ENCODE measurements around the gene CHDH.
A peak's percentile ranks its signal among the peaks of the same experiment; 100 is the strongest.

Gene CHDH, protein sequence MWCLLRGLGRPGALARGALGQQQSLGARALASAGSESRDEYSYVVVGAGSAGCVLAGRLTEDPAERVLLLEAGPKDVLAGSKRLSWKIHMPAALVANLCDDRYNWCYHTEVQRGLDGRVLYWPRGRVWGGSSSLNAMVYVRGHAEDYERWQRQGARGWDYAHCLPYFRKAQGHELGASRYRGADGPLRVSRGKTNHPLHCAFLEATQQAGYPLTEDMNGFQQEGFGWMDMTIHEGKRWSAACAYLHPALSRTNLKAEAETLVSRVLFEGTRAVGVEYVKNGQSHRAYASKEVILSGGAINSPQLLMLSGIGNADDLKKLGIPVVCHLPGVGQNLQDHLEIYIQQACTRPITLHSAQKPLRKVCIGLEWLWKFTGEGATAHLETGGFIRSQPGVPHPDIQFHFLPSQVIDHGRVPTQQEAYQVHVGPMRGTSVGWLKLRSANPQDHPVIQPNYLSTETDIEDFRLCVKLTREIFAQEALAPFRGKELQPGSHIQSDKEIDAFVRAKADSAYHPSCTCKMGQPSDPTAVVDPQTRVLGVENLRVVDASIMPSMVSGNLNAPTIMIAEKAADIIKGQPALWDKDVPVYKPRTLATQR

DNA sequence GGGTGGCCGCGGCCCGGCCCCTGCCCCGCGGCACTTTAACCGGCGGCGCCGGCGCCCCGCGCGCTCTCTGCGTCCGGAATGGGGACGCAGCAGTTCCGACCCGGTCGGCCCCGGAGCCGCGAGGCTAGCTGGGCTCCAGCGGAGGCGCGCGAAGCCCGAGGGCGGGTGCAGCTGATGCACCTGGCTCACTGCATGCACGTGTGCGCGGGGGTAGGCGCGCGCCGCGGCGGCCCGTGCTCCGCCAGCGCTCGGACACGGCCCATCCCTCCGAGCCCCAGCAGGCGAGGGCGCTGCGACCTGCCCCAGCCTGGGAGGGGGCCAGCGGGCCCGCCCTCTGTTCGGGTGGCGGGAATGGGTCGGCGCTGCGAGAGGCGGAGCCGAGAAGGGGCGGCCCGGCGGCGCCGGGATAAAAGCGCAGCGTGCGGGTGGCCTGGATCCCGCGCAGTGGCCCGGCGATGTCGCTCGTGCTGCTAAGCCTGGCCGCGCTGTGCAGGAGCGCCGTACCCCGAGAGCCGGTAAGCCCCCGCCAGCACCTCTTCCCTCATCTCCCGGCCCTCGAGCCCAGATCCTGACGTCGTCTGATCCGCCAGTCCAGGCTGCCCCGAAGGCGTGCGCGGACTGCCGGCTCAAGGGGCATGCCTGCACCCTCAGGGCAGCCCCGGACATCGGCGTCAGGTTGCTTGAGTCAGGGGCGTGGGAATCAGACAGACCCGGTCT lies at the start of gene CHDH, which contains the start of gene IL17RB:
Gene CHDH, minus strand, starts transcription at position 286 of the 717 bp plus-strand sequence. CDS start 22,411 bp downstream, outside the sequence.
Gene IL17RB, plus strand, starts transcription at position 435 of the 717 bp plus-strand sequence. Its CDS starts 21 bp downstream, at position 456.
- no peak for DNase-seq

DNA sequence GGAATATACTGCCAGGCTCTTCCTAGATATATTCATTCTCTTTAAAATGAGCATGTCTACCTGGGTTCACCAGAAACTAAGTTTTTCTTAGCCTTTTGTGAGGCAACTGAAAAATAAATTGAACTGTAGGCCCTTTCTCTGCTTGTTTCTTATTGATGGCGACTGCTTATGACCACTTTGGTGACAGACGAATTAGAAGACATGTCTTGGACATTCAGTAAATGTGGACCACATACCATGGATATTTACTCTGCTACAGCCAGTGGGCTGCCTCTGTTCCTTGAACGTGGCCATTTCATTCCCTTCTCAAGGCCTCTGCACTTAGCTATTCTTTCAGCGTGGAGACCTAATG lies 46.0 kb upstream of the CHDH start:
- no peak for DNase-seq

DNA sequence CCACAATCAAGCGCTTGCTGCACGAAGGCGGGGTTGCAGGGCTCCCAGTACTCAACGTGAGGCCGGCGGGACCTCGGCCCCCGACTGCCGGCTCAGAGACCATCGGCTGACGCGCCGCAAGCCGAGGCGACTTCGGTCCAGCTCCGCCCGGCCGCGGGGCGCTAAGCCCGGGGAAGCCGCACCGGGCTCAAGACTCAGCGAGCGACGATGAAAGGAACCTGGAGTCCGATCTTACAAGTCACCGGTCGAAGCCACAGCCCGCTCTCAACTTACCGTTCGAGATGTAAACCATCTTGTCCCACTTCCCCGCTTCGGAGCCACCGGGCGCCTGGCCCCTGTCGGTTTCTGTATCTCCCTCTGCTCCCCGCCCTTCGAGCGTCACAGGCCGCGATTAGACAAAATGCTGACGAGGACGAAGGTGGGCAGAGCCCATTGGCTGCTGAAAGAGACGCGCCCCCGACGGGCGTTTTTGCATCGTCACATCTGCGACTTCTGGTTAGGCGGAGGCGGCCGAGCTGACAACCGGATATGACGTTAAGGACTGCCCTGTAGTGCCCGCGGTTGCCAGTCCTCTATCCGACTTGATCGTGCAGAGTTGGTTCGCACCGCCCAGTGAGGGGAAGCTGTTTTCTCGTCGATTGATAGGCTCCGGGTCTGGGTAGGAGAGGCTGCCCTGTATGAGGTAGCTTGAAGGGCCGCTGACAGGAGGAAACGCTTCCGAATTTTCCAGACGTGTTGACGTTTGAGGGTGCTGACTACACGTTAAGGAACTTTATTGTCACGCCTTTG lies 45.5 kb upstream of the CHDH start, which contains the start of gene SELENOK:
Gene SELENOK, minus strand, starts transcription at position 363 of the 789 bp plus-strand sequence.
- DNase-seq, result peak; percentile 94

DNA sequence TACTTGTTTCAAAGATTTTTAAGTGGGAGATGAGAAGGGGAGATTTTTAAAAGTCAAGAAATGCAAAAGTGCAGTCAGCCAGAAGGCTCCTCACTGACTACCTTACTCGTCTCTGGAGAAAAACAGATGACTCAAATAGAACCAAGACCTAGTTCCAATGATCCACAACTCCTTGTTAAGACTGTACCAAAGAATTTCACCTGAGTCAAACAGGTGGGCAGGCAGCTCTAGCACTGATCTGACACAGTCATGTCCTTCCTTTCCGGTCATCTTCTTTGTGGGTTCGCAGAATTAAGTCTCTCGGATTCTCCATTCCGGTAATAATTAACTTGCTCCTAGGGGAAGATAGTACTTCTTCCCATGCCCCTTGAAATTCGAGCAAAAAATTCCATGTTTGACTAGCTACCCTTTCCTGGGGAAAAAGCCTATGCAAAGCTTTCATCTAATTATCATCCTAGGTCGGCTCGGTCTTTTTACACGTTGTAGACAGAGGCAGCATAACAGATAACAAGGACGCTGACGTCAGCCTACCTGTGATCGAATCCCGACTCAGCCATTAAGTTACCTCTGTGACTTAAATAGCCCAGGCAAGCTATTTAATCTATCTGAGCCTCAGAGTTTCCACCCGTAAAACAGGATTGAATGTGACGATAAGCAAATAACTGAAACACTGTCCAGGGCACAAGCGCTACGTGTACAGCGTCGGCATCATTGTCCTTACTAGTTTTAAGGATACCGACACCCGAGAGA lies 44.7 kb upstream of the CHDH start:
- no peak for DNase-seq

DNA sequence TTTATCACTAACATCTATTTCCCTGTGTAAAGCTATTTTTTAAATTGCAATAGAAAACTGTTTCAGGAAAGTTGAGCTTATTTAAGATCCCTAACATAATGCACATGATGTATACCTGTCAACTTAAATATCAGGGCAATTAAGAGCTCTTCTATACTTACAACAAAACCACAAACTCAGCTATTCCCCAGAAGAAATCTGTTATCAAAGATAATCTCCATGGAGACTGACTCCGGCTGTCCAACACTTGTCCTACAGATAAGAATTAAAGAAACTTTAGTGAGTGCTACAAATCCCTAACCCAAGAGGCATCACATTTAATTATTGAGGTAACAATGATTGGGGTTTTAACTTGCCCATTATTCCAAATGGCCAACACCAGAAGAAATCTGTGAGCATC lies 42.0 kb upstream of the CHDH start:
- DNase-seq, result no peak

DNA sequence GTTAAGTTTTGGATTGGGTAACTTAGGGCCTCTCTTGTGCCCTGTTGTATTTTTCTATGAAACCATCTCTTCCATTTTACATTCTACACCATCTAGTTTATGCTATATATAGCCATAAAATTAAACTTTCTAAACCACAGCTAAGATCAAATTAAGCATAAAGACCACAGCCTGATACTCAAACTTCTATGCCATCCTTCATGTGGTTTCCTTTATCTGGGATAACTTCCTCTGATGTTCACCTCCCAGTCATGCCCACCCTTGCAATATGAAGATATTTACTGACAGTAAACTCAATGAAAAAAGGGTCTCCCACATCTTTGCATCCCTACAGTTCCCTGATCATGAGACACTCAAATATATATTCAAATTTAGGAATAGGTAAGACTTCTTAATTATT lies 41.2 kb upstream of the CHDH start:
- no peak for DNase-seq

DNA sequence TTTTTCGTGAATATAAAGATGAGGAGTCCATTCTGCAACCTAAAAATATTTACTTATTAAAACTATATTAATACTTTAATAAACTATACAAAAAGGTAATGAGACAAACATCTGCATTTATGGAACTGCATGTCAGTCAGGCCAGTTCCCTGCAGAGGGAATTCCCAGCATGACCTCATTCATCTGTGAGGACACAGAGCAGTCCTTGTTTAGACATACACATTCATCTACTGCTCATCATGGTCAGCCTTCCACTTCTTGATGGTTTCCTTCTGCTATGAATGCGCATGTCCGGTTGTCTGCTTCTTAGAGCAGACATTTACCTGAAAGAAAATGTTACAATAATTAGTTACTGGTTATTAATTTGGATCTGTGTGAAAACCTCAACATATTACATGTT lies 39.0 kb upstream of the CHDH start:
- no peak for DNase-seq

DNA sequence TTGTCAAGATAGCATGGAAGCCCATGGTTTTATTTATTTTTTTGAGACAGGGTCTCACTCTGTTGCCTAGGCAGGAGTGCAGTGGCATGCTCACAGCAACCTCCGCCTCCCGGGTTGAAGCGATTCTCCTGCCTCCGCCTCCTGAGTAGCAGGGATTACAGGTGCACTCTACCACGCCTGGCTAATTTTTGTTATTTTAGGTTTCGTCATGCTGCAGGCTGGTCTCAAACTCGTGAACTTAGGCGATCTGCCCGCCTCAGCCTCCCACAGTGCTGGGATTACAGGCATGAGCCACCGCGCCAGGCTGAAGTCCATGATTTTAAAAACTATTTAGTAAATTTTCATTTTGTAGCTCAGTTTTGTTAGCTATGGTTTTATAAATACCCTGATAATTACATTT lies 38.4 kb upstream of the CHDH start:
- no peak for DNase-seq

DNA sequence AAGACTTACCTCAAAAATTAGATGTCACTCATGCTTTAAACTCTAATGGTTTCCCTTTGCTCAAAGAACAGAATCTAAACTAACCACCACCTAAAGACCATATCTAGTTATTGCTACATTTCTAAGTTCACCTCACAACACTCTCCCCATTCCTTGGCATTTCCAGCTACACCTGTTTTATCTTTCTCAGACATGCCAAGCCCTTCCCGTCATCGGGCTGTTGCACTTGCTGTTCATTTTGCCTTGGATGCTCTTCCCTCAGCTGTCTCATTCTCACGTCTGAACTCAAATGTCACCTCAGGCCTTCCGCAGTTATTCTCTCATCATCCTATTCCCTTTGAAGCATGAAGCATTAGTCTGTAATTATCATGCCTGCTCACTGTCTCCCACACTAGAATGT lies 36.8 kb upstream of the CHDH start:
- DNase-seq, result no peak

DNA sequence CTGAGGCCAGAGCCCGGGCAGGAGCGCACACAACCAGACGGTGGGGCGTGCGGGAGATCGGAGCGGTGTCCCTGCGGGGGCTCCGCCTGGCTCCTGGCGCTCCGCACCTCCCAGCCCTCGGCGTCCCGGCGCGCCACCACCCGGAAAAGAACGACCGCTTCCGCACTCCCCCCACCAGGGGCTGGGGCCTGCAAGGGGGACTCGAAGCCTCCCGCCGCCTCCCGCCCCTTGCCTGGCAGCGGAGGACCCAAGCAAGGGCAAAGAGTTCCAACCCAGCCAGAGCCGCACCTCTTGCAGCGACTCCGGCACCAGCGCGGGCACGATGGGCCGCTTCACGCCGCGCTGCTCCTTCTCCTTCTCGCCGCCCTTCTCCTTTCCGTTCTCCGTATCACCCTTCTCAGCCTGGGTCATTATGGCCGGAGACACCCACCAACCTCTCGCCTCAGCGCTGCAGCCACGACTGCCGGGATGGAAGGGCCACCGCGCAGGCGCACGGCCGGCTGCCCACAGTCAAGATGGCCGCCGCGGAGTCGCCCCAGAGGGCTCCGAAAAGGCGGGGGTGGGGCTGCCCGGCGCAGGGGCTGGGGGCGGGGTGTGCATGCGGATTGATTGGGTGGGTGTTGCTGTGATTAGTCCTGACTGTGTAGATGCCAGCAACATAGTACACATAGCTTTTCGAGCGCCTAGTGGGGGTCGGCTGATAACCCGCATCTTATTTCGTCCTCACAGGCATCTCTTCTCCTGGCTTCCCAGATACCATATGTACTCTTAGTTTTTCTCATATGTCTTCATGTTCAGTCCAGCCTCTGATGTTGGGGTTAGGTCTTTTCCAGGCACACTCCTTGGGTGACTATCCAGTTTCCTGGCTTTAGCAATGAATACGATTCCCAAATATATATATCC lies 35.7 kb upstream of the CHDH start, which contains the start of gene ACTR8:
Gene ACTR8, minus strand, starts transcription at position 462 of the 903 bp plus-strand sequence. Its CDS starts 51 bp downstream, at position 411.
- peak; percentile 76 for DNase-seq

DNA sequence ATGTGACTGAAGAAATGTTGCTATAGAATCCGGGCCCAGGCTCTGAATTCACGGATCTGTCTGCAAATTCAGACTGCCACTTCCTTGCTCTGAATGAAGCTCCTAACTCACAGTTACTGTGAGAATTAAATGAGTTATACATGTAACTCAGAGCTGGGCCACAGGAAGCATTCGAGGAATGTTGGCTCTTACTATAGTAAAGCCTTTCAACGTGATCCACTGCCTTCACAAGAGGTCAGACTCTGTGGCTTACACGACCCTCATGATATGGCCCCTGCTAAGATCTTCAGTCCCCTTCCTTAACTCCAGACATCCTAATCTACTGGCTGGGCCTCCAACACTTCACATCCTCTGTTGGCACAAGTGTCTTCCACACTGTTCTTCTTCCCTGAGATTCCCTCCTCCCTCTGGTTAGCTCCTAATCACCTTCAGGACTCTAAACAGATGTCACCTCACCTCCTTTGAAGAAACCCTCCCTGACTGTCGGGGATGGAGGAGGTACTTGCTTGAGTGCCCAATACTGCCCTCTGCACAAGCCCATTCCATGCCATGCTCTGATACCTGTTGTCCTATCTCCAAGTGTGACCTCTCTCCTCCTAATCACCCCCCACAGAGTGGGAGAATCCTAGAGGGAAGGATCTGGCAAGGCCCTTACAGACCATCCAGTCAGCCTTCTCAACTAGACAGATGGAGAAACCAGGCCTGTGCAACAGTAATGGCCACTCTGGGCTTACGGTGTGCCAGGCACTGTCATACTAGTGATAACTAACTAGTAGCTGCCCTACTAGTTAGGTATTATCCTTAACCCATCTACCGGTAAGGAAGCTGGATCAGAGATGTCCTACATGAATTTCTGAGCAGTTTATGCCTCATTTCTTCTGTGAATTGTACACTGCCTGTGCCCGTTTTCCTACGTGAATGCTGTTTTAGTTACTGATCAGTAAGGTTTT lies 34.5 kb upstream of the CHDH start:
- no peak for DNase-seq

DNA sequence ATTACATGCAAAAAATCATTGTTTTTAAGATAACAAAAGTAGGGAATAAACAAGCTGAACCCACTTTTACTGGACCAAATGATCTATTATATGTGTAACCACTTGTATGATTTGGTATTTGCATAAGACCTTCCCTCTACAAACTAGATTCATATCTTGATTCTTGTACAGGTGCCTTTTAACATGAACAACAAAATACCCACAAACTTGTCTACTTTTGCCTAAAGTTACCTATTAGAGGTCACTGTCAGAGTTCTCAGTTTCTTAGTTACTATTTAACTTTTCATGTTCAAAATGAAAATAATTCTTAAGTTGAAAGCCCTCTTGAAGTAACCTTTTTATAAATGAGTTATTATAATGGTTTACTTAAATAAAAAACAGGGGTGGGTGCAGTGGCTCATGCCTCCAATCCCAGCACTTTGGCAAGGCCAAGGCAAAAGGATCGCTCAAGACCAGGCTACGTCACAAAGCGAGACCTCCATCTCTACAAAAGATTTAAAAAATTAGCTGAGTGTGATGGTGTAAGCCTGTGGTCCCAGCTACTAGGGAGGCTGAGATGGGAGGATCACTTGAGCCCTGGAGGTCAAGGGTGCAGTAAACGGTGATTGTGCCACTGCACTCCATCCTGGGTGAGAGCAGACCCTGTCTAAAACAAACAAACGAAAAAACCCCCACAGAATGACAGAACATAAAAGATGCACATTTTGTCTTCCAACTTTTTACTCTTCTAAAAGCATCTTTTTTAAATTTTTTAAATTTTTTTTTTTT lies 19.7 kb upstream of the CHDH start:
- no peak for DNase-seq

DNA sequence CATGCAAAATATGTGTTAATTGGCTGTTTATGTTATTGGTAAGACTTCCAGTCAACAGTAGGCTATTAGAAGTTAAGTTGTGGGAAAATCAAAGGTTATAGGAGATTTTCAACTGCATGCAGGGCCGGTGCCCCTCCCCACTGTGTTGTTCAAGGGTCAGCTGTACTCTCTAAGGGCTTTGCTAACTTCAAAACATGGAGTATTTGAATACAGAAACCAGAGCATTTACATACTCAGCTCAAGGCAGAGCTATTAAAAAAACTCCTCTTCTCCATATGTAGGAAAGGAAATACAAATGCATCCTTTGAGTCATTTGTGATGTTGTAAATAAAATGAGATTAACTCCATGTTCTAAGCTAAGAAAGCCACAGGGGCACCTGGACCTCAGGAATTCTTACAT lies 16.9 kb upstream of the CHDH start:
- no peak for DNase-seq

DNA sequence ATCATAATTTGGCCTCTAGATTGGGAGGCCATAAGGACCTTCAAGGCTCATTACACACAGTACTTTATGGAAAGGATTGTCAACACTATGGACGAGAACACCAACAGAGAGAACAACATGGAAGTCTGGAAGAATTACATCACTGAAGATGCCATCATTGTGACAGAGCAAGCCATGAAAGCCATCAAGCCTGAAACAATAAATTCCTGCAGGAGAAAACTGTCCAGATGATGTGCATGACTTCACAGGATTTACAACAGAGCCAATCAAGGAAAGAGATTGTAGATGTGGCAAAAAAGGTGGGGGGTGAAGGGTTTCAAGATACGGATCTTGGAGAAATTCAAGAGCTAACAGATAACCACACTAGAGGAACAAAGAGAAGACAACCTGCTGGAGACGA lies 16.0 kb upstream of the CHDH start:
- no peak for DNase-seq

DNA sequence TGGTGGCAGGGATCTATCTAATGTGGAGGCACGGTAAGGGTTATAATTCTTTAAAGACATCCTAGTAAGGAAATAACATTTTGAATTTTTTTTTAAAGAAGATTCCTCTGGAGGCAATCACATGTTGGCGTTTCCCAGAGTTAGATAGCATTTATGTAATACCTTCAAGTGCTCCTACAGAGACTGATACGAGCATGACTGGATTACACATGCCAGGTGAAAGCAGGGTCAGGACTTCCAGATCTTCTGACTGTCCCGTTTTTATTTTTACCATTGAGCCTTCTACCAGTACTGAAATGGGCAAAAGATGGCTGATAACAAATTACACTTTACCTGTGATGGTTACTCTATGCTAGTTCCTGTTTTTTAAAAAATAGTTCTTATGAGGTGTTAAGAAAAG lies 14.0 kb upstream of the CHDH start:
- DNase-seq, result no peak

DNA sequence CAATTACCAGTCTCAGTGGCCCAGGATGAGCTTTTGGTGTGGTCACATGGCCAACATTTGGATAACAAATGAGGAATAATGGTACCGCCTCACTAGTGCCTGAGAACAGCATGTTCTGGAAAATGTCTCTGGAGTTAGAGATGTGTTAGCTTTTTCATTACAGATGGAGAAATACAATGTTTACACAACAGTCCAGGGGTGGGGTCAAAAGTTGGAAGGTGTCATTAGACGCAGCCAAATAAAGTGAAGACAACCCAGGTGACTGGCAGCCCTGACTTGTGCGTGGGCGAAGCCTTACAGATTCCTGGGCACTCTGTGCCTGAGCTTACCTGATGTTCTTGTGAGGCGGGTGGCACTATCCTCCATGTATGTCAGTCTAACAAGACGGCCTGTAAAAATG lies 13.0 kb upstream of the CHDH start:
- no peak for DNase-seq

DNA sequence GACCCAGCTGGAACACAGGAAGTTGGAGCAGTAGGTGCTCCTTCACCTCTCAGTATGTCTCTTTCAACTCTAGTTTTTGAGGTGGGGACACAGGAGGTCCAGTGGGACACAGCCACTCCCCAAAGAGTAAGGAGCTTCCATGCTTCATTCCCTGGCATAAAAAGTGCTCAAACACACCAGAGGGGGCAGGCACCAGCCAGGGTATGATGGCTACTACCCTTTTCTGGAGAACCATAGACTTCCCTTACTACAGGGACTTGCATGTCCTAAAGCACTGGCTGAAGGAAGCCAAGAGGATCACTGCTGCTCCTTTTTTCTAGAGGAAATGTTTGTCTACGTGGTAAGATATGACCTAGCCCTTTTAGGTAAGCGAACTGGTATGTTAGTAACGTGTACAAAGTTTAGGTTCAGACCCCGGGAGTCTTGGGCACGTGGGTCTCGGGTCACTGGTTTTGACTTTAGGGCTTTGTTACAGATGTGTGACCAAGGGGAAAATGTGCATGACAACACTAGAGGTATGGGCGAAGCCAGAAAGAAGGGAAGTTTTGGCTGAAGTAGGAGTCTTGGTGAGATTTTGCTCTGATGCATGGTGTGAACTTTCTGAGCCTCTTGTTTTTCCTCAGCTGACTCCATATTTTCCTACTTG lies 12.0 kb upstream of the CHDH start:
- no peak for DNase-seq

DNA sequence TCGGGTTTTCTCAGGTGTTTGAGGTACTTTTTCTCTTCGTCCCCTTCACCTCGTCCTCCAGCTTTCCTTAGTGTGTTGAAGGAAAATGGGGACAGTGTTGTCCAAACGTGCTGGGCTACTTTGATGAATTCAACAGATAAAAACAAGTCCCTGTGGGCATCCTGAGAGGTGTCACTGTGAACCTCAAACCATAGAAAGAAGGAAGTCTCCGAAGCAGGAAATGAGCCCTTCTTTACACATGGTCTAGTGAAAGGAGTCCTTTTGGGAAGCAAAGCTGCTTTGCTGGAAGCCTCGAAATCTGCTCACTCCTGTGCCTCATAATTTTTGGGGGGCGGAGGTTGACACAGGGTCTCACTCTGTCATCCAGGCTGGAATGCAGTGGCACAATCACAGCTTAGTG lies 10.7 kb upstream of the CHDH start:
- DNase-seq, result no peak

DNA sequence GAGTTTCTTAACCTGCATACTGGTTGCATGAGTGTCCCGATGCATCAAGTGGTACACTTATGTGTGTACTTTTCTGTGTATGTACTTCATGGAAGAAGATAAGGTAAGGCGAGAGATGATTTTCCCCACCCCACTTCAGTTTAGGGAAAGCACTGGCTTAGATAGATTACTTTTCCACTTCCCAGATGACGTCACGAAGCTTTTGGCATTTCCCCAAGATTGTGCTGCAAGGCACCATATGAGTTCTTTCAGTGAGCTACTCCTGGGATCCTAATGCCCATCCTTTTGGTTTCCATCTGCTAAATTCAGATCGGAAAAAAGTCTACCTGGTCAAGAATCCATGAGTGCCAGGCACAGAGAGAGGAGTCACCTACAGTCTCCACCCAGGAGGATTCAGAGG lies 4.7 kb upstream of the CHDH start:
- DNase-seq, result no peak
